Caco-2 (cell line): ENCODE results near the gene URGCP. TPM values are rescaled to one million over a fixed set of nuclear protein-coding genes. Genes with fewer than 3 reads are reported as not detected.

Experiments used
- BruUV-seq: library from RNA; stranded (reverse); fragments of 400-500 nt; replicated peaks from 2 replicates; lab custom pipeline; 2021; lab: Mats Ljungman, UMichigan
- CTCF ChIA-PET: fragments of 300-600 bp; sonication (Branson Sonifier 250); formaldehyde crosslinking; loops from one replicate; lab custom pipeline; 2022; ENCODE audit warnings: antibody characterized with exemption; lab: Charles Lee
- POLR2A ChIA-PET: fragments of 300-600 bp; sonication (Branson Sonifier 250); formaldehyde crosslinking; loops from one replicate; lab custom pipeline; 2022; ENCODE audit warnings: antibody characterized with exemption; lab: Charles Lee
- DNase-seq, 2 experiments: peaks; one replicate each; pipeline versions ENCODE4 v3.0.0 to v3.0.0-alpha.2; 2020 to 2022
- H3K27me3 ChIP-seq: replicated peaks from 2 replicates; pipeline ENCODE4 v1.6.0; 2011; ENCODE audit warnings: low read length; ENCODE audit not compliant: control insufficient read depth, insufficient read depth
- H3K36me3 ChIP-seq: 2 replicates; pipeline ENCODE4 v1.5.1; 2011; ENCODE audit warnings: low read length; ENCODE audit not compliant: control insufficient read depth, insufficient read depth
- H3K4me1 ChIP-seq: fragments of 250-450 bp; sonication (Bioruptor Pico); 2 replicates; pipeline ENCODE4 v1.5.1; 2020; ENCODE audit warnings: mild to moderate bottlenecking
- H3K4me3 ChIP-seq: 2 replicates; pipeline ENCODE4 v1.5.1; 2011; ENCODE audit warnings: low read depth, mild to moderate bottlenecking, control low read depth, low read length
- H3K9me3 ChIP-seq: fragments of 250-450 bp; sonication (Bioruptor Pico); 2 replicates; pipeline ENCODE4 v1.5.1; 2020; ENCODE audit warnings: mild to moderate bottlenecking, moderate library complexity
- H3K27ac Mint-ChIP-seq: one replicate; pipeline ENCODE4 v1.8.0; 2022; ENCODE audit warnings: mixed read lengths; ENCODE audit not compliant: unreplicated experiment
- H3K27me3 Mint-ChIP-seq: one replicate; pipeline ENCODE4 v1.8.0; 2022; ENCODE audit warnings: mixed read lengths; ENCODE audit not compliant: insufficient read depth, unreplicated experiment
- H3K36me3 Mint-ChIP-seq: one replicate; pipeline ENCODE4 v1.8.0; 2022; ENCODE audit warnings: mild to moderate bottlenecking, mixed read lengths; ENCODE audit not compliant: insufficient read depth, unreplicated experiment
- H3K4me1 Mint-ChIP-seq: one replicate; pipeline ENCODE4 v1.8.0; 2022; ENCODE audit warnings: low read depth, mixed read lengths; ENCODE audit not compliant: unreplicated experiment
- H3K4me3 Mint-ChIP-seq: one replicate; pipeline ENCODE4 v1.8.0; 2022; ENCODE audit warnings: mild to moderate bottlenecking, moderate library complexity, mixed read lengths; ENCODE audit not compliant: unreplicated experiment
- H3K9me3 Mint-ChIP-seq: one replicate; pipeline ENCODE4 v1.8.0; 2022; ENCODE audit warnings: mixed read lengths; ENCODE audit not compliant: unreplicated experiment
- CTCF ChIP-seq, 2 experiments: fragments of 200-600 bp in 1 of 2; IDR thresholded peaks; 1 replicate in 1 of 2; 2 replicates in 1 of 2; pipeline versions ENCODE4 v1.5.1 to v1.8.0; 2011 to 2022; ENCODE audit warnings: antibody characterized with exemption in 1 of 2, control low read depth in 1 of 2, inconsistent platforms in 1 of 2, low read depth in 1 of 2, low read length in 1 of 2, mild to moderate bottlenecking in 1 of 2, moderate library complexity in 1 of 2; ENCODE audit not compliant: insufficient read depth in 1 of 2, severe bottlenecking in 1 of 2, unreplicated experiment in 1 of 2
- intact Hi-C: fragments of 100-400 bp; cut with micrococcal nuclease; formaldehyde crosslinking; loops from one replicate; pipeline ENCODE4 v1.10.0; 2022; ENCODE audit not compliant: unreplicated experiment
- total RNA-seq: library from RNA; stranded (reverse); gene quantifications from 2 replicates; pipeline ENCODE4 v1.2.3, GENCODE V29; 2022

Gene URGCP
- total RNA-seq, 1 experiment from 2014 or later: 35.2 TPM

GRCh38 chr7:43933902-43934560 is 27.6 kb upstream of the URGCP start:
- no peaks in the 10 kb centered on the region for H3K27me3 ChIP-seq
- CTCF ChIA-PET: no interaction called here
- H3K4me1 ChIP-seq: no peaks in the 10 kb centered on the region
- no peaks in the 10 kb centered on the region for H3K9me3 ChIP-seq
- POLR2A ChIA-PET: interaction anchor here (1.0 kb wide), 1 partner anchor 65 kb away, joined by 6 read pairs; the partner anchor contains the start of gene MRPS24
- H3K36me3 ChIP-seq: no peaks in the 10 kb centered on the region
- H3K36me3 Mint-ChIP-seq: no peaks in the 10 kb centered on the region
- no peak for TF ChIP-seq CTCF (IDR thresholded peaks at IDR 0.05; ENCODE audit: insufficient read depth in 1 of 2, low read depth in 1 of 2, low read length in 1 of 2, severe bottlenecking in 1 of 2, unreplicated experiment in 1 of 2)
- BruUV-seq: no TSS peak
- no peak overlapping the region for H3K4me3 ChIP-seq
- no peaks in the 10 kb centered on the region for H3K27me3 Mint-ChIP-seq
- no peaks in the 10 kb centered on the region for H3K4me1 Mint-ChIP-seq
- H3K27ac Mint-ChIP-seq: no peak overlapping the region
- H3K4me3 Mint-ChIP-seq: no peak overlapping the region
- no peak for DNase-seq
- intact Hi-C loops: no loop called here
- H3K9me3 Mint-ChIP-seq: no peaks in the 10 kb centered on the region

GRCh38 chr7:43931346-43931745 is 24.9 kb upstream of the URGCP start:
- CTCF ChIA-PET: no interaction called here
- no peaks in the 10 kb centered on the region for H3K27me3 Mint-ChIP-seq
- DNase-seq: peak in 1 of 2 experiments; percentile 1

More at GRCh38 chr7:43931346-43931745, 24.9 kb upstream of the URGCP start:
- POLR2A ChIA-PET: no interaction called here
- Mint-ChIP-seq H3K4me3 (no peak overlapping the region), H3K9me3 (no peaks in the 10 kb centered on the region), H3K36me3 (peaks cover 6% of the 10 kb centered on the region), H3K27ac (no peak overlapping the region), H3K4me1 (no peaks in the 10 kb centered on the region)
- Histone ChIP-seq H3K4me3 (no peak overlapping the region), H3K4me1 (no peaks in the 10 kb centered on the region), H3K9me3 (no peaks in the 10 kb centered on the region), H3K36me3 (no peaks in the 10 kb centered on the region), H3K27me3 (no peaks in the 10 kb centered on the region)
- BruUV-seq: no TSS peak
- TF ChIP-seq CTCF (IDR thresholded peaks at IDR 0.05; ENCODE audit: insufficient read depth in 1 of 2, low read depth in 1 of 2, low read length in 1 of 2, severe bottlenecking in 1 of 2, unreplicated experiment in 1 of 2): no peak
- intact Hi-C loops: no loop called here
